Measurements from ENCODE around the gene APBB1IP. TPM values are rescaled to one million over a fixed set of nuclear protein-coding genes. Genes with fewer than 3 reads are reported as not detected.

APBB1IP gene
- total RNA-seq, 1 experiment from 2014 or later = 0.22 TPM

DNA sequence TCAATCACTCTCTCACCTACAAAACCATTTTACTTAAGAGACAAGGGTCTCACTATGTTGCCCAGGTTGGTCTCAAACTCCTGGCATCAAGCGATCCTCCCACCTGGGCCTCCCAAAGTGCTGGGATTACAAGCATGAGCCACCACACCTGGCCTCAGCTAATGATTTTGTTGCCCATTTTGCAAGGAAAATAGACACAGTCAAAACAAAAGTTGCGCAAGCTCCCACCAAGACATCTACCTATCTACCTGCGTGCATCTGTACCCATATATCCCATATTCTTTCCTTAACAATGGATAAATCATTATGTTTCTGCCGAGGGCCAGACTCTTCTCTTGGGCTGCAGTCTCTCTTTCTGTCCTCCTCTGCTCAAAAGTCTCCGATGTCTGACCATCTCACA lies 67.3 kb downstream of the APBB1IP start (continued):
- TF ChIP-seq KAT7 (CRISPR knock-in tag; IDR thresholded peaks at IDR 0.05; ENCODE audit: borderline replicate concordance) = no peak
- TF ChIP-seq, protein P1, sequence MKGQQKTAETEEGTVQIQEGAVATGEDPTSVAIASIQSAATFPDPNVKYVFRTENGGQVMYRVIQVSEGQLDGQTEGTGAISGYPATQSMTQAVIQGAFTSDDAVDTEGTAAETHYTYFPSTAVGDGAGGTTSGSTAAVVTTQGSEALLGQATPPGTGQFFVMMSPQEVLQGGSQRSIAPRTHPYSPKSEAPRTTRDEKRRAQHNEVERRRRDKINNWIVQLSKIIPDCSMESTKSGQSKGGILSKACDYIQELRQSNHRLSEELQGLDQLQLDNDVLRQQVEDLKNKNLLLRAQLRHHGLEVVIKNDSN (CRISPR knock-in tag; IDR thresholded peaks at IDR 0.05) = no peak
- TF ChIP-seq, protein P2, sequence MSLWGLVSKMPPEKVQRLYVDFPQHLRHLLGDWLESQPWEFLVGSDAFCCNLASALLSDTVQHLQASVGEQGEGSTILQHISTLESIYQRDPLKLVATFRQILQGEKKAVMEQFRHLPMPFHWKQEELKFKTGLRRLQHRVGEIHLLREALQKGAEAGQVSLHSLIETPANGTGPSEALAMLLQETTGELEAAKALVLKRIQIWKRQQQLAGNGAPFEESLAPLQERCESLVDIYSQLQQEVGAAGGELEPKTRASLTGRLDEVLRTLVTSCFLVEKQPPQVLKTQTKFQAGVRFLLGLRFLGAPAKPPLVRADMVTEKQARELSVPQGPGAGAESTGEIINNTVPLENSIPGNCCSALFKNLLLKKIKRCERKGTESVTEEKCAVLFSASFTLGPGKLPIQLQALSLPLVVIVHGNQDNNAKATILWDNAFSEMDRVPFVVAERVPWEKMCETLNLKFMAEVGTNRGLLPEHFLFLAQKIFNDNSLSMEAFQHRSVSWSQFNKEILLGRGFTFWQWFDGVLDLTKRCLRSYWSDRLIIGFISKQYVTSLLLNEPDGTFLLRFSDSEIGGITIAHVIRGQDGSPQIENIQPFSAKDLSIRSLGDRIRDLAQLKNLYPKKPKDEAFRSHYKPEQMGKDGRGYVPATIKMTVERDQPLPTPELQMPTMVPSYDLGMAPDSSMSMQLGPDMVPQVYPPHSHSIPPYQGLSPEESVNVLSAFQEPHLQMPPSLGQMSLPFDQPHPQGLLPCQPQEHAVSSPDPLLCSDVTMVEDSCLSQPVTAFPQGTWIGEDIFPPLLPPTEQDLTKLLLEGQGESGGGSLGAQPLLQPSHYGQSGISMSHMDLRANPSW (CRISPR knock-in tag; conservative IDR thresholded peaks at IDR 0.05; ENCODE audit: low read depth) = no peak
- no peak for TF ChIP-seq GRHL2 (CRISPR knock-in tag; IDR thresholded peaks at IDR 0.05; ENCODE audit: insufficient replicate concordance, severe bottlenecking)

DNA sequence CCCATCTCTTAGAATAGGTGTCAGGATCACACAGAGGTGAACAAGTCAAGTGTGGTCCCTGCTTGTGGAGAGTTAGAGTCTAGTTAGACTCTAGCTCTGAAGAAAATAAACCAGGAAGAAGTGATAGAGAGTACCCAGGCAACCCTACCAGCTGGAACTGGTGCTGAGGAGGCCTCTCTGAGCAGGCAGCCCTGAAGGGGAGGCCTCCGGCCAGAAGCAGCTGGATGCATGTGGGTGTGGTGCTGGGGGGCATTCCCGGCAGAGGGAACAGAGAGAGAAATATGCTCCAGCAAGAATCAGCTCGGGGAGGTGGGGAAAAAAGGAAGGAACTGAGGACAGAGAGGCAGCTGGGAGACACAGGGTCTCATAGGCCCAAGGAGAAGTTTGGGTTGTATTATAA lies 68.6 kb downstream of the APBB1IP start:
- Mint-ChIP-seq H3K27me3 (ENCODE audit: low read depth) (no peaks in the 10 kb centered on the region), H3K36me3 (no peaks in the 10 kb centered on the region), H3K4me3 (no peak overlapping the region), H3K4me1 (no peaks in the 10 kb centered on the region), H3K27ac (no peak overlapping the region), H3K9me3 (no peaks in the 10 kb centered on the region)
- ATAC-seq (no peak), DNase-seq (ENCODE audit: low spot score) (no peak)
- ChIA-PET POLR2A (no interaction called here), CTCF (interaction anchor here (0.7 to 1.2 kb wide), 2 partner anchors 23 to 24 kb away, joined by 3 read pairs; no protein-coding TSS in a partner anchor)
- TF ChIP-seq ZNF121 (CRISPR knock-in tag; IDR thresholded peaks at IDR 0.05) (no peak), ZBTB21 (CRISPR knock-in tag; IDR thresholded peaks at IDR 0.05; ENCODE audit: borderline replicate concordance) (no peak), TCF7 (CRISPR knock-in tag; IDR thresholded peaks at IDR 0.05; ENCODE audit: low read depth) (no peak), NR2C2 (CRISPR knock-in tag; IDR thresholded peaks at IDR 0.05) (no peak), MYBL2 (CRISPR knock-in tag; IDR thresholded peaks at IDR 0.05) (no peak), ZNF423 (CRISPR knock-in tag; IDR thresholded peaks at IDR 0.05) (no peak)
- TF ChIP-seq, protein P3, sequence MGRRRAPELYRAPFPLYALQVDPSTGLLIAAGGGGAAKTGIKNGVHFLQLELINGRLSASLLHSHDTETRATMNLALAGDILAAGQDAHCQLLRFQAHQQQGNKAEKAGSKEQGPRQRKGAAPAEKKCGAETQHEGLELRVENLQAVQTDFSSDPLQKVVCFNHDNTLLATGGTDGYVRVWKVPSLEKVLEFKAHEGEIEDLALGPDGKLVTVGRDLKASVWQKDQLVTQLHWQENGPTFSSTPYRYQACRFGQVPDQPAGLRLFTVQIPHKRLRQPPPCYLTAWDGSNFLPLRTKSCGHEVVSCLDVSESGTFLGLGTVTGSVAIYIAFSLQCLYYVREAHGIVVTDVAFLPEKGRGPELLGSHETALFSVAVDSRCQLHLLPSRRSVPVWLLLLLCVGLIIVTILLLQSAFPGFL (CRISPR knock-in tag; IDR thresholded peaks at IDR 0.05; ENCODE audit: borderline replicate concordance) = no peak
- TF ChIP-seq, protein P4, sequence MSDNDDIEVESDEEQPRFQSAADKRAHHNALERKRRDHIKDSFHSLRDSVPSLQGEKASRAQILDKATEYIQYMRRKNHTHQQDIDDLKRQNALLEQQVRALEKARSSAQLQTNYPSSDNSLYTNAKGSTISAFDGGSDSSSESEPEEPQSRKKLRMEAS (CRISPR knock-in tag; IDR thresholded peaks at IDR 0.05) = no peak
- TF ChIP-seq, protein P5, sequence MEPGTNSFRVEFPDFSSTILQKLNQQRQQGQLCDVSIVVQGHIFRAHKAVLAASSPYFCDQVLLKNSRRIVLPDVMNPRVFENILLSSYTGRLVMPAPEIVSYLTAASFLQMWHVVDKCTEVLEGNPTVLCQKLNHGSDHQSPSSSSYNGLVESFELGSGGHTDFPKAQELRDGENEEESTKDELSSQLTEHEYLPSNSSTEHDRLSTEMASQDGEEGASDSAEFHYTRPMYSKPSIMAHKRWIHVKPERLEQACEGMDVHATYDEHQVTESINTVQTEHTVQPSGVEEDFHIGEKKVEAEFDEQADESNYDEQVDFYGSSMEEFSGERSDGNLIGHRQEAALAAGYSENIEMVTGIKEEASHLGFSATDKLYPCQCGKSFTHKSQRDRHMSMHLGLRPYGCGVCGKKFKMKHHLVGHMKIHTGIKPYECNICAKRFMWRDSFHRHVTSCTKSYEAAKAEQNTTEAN (CRISPR knock-in tag; IDR thresholded peaks at IDR 0.05) = no peak
- TF ChIP-seq, protein P2 (CRISPR knock-in tag; conservative IDR thresholded peaks at IDR 0.05; ENCODE audit: low read depth) = no peak
- TF ChIP-seq, protein P6, sequence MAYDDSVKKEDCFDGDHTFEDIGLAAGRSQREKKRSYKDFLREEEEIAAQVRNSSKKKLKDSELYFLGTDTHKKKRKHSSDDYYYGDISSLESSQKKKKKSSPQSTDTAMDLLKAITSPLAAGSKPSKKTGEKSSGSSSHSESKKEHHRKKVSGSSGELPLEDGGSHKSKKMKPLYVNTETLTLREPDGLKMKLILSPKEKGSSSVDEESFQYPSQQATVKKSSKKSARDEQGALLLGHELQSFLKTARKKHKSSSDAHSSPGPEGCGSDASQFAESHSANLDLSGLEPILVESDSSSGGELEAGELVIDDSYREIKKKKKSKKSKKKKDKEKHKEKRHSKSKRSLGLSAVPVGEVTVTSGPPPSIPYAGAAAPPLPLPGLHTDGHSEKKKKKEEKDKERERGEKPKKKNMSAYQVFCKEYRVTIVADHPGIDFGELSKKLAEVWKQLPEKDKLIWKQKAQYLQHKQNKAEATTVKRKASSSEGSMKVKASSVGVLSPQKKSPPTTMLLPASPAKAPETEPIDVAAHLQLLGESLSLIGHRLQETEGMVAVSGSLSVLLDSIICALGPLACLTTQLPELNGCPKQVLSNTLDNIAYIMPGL (CRISPR knock-in tag; IDR thresholded peaks at IDR 0.05) = no peak
- TF ChIP-seq, protein P7, sequence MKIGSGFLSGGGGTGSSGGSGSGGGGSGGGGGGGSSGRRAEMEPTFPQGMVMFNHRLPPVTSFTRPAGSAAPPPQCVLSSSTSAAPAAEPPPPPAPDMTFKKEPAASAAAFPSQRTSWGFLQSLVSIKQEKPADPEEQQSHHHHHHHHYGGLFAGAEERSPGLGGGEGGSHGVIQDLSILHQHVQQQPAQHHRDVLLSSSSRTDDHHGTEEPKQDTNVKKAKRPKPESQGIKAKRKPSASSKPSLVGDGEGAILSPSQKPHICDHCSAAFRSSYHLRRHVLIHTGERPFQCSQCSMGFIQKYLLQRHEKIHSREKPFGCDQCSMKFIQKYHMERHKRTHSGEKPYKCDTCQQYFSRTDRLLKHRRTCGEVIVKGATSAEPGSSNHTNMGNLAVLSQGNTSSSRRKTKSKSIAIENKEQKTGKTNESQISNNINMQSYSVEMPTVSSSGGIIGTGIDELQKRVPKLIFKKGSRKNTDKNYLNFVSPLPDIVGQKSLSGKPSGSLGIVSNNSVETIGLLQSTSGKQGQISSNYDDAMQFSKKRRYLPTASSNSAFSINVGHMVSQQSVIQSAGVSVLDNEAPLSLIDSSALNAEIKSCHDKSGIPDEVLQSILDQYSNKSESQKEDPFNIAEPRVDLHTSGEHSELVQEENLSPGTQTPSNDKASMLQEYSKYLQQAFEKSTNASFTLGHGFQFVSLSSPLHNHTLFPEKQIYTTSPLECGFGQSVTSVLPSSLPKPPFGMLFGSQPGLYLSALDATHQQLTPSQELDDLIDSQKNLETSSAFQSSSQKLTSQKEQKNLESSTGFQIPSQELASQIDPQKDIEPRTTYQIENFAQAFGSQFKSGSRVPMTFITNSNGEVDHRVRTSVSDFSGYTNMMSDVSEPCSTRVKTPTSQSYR (CRISPR knock-in tag; IDR thresholded peaks at IDR 0.05) = no peak
